ENCODE measurements around the gene ARFRP1. TPM values are rescaled to one million over a fixed set of nuclear protein-coding genes. Genes with fewer than 3 reads are reported as not detected.

The ARFRP1 gene
- total RNA-seq, 1 experiment from 2014 or later: 71.2 TPM

DNA sequence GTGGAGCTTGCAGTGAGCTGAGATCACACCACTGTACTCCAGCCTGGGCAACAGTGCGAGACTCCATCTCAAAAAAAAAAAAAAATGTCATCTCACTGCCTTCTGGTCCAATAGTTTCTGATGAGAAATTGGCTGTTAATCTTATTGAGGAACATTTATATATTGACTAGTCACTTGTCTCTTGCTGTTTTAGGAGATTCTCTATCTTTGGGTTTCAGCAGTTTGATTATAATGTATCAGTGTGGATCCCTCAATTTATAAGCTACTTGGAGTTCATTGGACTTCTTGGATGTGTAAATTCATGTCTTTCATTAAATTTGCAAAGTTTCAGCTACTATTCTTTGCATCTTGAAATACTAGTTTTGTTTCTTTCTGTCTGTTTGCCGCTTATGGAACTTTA is 11.2 kb upstream of the ARFRP1 start:
- intact Hi-C loops (cut with micrococcal nuclease): no loop called here
- ChIA-PET CTCF (no interaction called here), POLR2A (ENCODE audit: unreplicated experiment) (interaction anchor here (0.7 kb wide), 1 partner anchor 60 kb away, joined by 6 read pairs; no protein-coding TSS in a partner anchor)
- ATAC-seq: no peak
- H3K9me2 ChIP-seq (replicated peaks; ENCODE audit: low read length): no peaks in the 10 kb centered on the region
- no TSS peak for BruUV-seq (replicated peaks)
- no peak overlapping the region for H3K4me3 ChIP-seq (ENCODE audit: low read length)
- H3K27me3 ChIP-seq (ENCODE audit: low read length): no peaks in the 10 kb centered on the region
- DNase-seq: no peak
- H3K9ac ChIP-seq (ENCODE audit: low read length): no peak overlapping the region
- H4K20me1 ChIP-seq (ENCODE audit: low read length): no peaks in the 10 kb centered on the region
- peaks cover 69% of the 10 kb centered on the region for H3K79me2 ChIP-seq (ENCODE audit: low read length)
- H3K4me2 ChIP-seq (ENCODE audit: low read length): no peak overlapping the region
- H3K4me1 ChIP-seq (ENCODE audit: insufficient read depth, low read length): no peaks in the 10 kb centered on the region
- TF ChIP-seq EZH2 (IDR thresholded peaks at IDR 0.05; ENCODE audit: low read length, unreplicated experiment): no peak
- TF ChIP-seq EZH2phosphoT487 (IDR thresholded peaks at IDR 0.05; ENCODE audit: borderline replicate concordance, low read length): no peak
- no peak for TF ChIP-seq CTCF (conservative IDR thresholded peaks at IDR 0.05; ENCODE audit: low read depth, low read length)
- no peak overlapping the region for H3K27ac ChIP-seq (ENCODE audit: low read length)
- peaks cover 48% of the 10 kb centered on the region for H3K36me3 ChIP-seq (ENCODE audit: low read depth, low read length)
- H2AFZ ChIP-seq (ENCODE audit: low read length): no peak overlapping the region
- no peaks in the 10 kb centered on the region for H3K9me3 ChIP-seq (ENCODE audit: low read length)
- H3F3A ChIP-seq (ENCODE audit: low read length, unreplicated experiment): no peaks in the 10 kb centered on the region

- peaks cover 73% of the 10 kb centered on the region for H3K36me3 ChIP-seq (ENCODE audit: low read depth, low read length)
- no peaks in the 10 kb centered on the region for H3K4me1 ChIP-seq (ENCODE audit: insufficient read depth, low read length)
- POLR2A ChIA-PET (ENCODE audit: unreplicated experiment): no interaction called here
- no peak overlapping the region for H3K4me3 ChIP-seq (ENCODE audit: low read length)
- TF ChIP-seq EZH2phosphoT487 (IDR thresholded peaks at IDR 0.05; ENCODE audit: borderline replicate concordance, low read length) (no peak), CTCF (conservative IDR thresholded peaks at IDR 0.05; ENCODE audit: low read depth, low read length) (no peak), EZH2 (IDR thresholded peaks at IDR 0.05; ENCODE audit: low read length, unreplicated experiment) (no peak)
- ATAC-seq (no peak), DNase-seq (no peak)
- H3K9me3 ChIP-seq (ENCODE audit: low read length): no peaks in the 10 kb centered on the region
- CTCF ChIA-PET: no interaction called here
- H3K79me2 ChIP-seq (ENCODE audit: low read length): peaks cover 94% of the 10 kb centered on the region
- no TSS peak for BruUV-seq (replicated peaks)
- intact Hi-C loops (cut with micrococcal nuclease): no loop called here
- H3K27ac ChIP-seq (ENCODE audit: low read length): no peak overlapping the region
- H3K27me3 ChIP-seq (ENCODE audit: low read length): no peaks in the 10 kb centered on the region
- no peaks in the 10 kb centered on the region for H3K9me2 ChIP-seq (replicated peaks; ENCODE audit: low read length)
- H4K20me1 ChIP-seq (ENCODE audit: low read length): no peaks in the 10 kb centered on the region
- H3F3A ChIP-seq (ENCODE audit: low read length, unreplicated experiment): no peaks in the 10 kb centered on the region
- H3K9ac ChIP-seq (ENCODE audit: low read length): no peak overlapping the region
- H2AFZ ChIP-seq (ENCODE audit: low read length): no peak overlapping the region
- no peak overlapping the region for H3K4me2 ChIP-seq (ENCODE audit: low read length)
Measured at GRCh38 chr20:63714858-63715257, 7.1 kb upstream of the ARFRP1 start.

DNA sequence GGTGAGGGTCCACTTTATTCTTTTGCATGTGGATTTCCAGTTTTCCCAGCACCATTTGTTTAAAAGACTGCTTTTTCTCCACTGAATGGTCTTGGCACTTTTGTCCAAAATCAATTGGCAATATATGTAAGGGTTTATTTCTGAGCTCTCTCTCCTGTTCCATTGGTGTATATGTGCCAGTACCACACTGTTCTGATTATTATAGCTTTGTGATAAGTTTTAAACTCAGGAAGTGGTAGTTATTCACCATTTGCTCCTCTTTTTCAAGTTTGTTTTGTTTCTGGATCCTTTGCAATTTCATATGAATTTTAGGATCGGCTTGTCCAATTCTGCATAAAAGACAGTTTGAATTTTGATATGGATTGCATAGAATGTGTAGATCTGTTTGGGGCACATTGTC is 4.4 kb upstream of the ARFRP1 start:
- Histone ChIP-seq H3K36me3 (ENCODE audit: low read depth, low read length) (peaks cover 58% of the 10 kb centered on the region), H3F3A (ENCODE audit: low read length, unreplicated experiment) (no peaks in the 10 kb centered on the region), H3K79me2 (ENCODE audit: low read length) (peaks cover 95% of the 10 kb centered on the region), H3K4me3 (ENCODE audit: low read length) (no peak overlapping the region), H3K9ac (ENCODE audit: low read length) (no peak overlapping the region), H3K4me1 (ENCODE audit: insufficient read depth, low read length) (peaks cover 9% of the 10 kb centered on the region), H3K27me3 (ENCODE audit: low read length) (no peaks in the 10 kb centered on the region), H3K9me2 (replicated peaks; ENCODE audit: low read length) (no peaks in the 10 kb centered on the region), H3K4me2 (ENCODE audit: low read length) (no peak overlapping the region), H2AFZ (ENCODE audit: low read length) (no peak overlapping the region), H4K20me1 (ENCODE audit: low read length) (no peaks in the 10 kb centered on the region), H3K9me3 (ENCODE audit: low read length) (no peaks in the 10 kb centered on the region), H3K27ac (ENCODE audit: low read length) (no peak overlapping the region)
- TF ChIP-seq EZH2phosphoT487 (IDR thresholded peaks at IDR 0.05; ENCODE audit: borderline replicate concordance, low read length) (no peak), CTCF (conservative IDR thresholded peaks at IDR 0.05; ENCODE audit: low read depth, low read length) (no peak), EZH2 (IDR thresholded peaks at IDR 0.05; ENCODE audit: low read length, unreplicated experiment) (no peak)
- DNase-seq (no peak), ATAC-seq (no peak)
- ChIA-PET POLR2A (ENCODE audit: unreplicated experiment) (no interaction called here), CTCF (no interaction called here)
- intact Hi-C loops (cut with micrococcal nuclease): no loop called here
- BruUV-seq (replicated peaks): no TSS peak

All from PC-3 (cell line).